ENCODE measurements around the gene SOX15.

SOX15 gene

DNA sequence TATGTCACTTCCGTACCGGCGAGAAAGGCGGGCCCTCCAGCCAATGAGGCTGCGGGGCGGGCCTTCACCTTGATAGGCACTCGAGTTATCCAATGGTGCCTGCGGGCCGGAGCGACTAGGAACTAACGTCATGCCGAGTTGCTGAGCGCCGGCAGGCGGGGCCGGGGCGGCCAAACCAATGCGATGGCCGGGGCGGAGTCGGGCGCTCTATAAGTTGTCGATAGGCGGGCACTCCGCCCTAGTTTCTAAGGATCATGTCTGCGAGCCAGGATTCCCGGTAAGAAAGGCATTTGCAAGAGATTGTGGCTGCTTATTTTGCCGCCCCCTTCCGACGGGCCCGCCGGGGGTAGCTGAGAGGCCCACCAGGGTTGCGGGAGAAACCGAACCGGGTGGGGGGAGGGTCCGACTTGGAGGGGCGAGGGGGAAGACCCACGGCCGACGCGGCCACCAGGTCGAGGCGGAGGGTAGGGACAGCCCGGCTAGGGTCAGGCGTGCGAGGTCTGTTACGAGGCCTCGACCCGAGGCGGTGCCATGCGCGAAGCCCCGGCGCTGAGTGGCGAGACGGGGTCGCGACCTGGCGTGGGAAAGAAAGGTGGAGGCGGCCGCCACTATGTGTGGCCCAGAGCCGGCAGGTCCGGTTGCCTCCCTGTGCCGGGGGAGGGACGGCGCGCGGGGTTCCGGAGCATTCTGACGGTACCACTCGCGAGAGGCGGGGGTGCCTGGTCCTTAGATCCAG lies 17.1 kb downstream of the SOX15 start (continued):
- TF ChIP-seq ZBTB21 (tag by site-specific recombination; IDR thresholded peaks at IDR 0.05) (peak; percentile 92), ZNF239 (tag by site-specific recombination; IDR thresholded peaks at IDR 0.05) (no peak), ZBTB6 (tag by site-specific recombination; IDR thresholded peaks at IDR 0.05) (no peak), ZBTB8A (tag by site-specific recombination; IDR thresholded peaks at IDR 0.05) (0 out of 2 replicates have a peak, but pooled peaks have one; percentile 5), ZNF521 (tag by site-specific recombination; IDR thresholded peaks at IDR 0.05) (no peak), ZNF624 (tag by site-specific recombination; IDR thresholded peaks at IDR 0.05) (0 out of 2 replicates have a peak, but pooled peaks have one; percentile 69), ZNF791 (tag by site-specific recombination; IDR thresholded peaks at IDR 0.05) (no peak), ZNF324 (tag by site-specific recombination; IDR thresholded peaks at IDR 0.05) (peak; percentile 56; the same call in 1 of the 2 replicates), SP3 (tag by site-specific recombination; IDR thresholded peaks at IDR 0.05) (peak; percentile 94), SP2 (tag by site-specific recombination; IDR thresholded peaks at IDR 0.05) (peak; percentile 97), ZBTB1 (tag by site-specific recombination; IDR thresholded peaks at IDR 0.05) (no peak), ZNF580 (tag by site-specific recombination; IDR thresholded peaks at IDR 0.05) (no peak; the same call in none of the 2 replicates), KLF10 (tag by site-specific recombination; IDR thresholded peaks at IDR 0.05) (peak; percentile 21; the same call in 1 of the 2 replicates), ZNF548 (tag by site-specific recombination; IDR thresholded peaks at IDR 0.05) (no peak), TRIM28 (IDR thresholded peaks at IDR 0.05; ENCODE audit: borderline replicate concordance, low read length) (no peak), KLF8 (tag by site-specific recombination; IDR thresholded peaks at IDR 0.05) (peak; percentile 67), ZNF629 (tag by site-specific recombination; IDR thresholded peaks at IDR 0.05) (peak; percentile 98), ZNF423 (tag by site-specific recombination; IDR thresholded peaks at IDR 0.05) (0 out of 2 replicates have a peak, but pooled peaks have one; percentile 15), EGR2 (tag by site-specific recombination; IDR thresholded peaks at IDR 0.05; ENCODE audit: low read depth) (no peak; the same call in 1 of the 2 replicates), ZNF510 (tag by site-specific recombination; IDR thresholded peaks at IDR 0.05; ENCODE audit: insufficient replicate concordance) (no peak), GLI4 (tag by site-specific recombination; IDR thresholded peaks at IDR 0.05) (peak; percentile 91), ZNF311 (tag by site-specific recombination; IDR thresholded peaks at IDR 0.05; ENCODE audit: borderline replicate concordance) (no peak)
- TF ChIP-seq, protein P1, sequence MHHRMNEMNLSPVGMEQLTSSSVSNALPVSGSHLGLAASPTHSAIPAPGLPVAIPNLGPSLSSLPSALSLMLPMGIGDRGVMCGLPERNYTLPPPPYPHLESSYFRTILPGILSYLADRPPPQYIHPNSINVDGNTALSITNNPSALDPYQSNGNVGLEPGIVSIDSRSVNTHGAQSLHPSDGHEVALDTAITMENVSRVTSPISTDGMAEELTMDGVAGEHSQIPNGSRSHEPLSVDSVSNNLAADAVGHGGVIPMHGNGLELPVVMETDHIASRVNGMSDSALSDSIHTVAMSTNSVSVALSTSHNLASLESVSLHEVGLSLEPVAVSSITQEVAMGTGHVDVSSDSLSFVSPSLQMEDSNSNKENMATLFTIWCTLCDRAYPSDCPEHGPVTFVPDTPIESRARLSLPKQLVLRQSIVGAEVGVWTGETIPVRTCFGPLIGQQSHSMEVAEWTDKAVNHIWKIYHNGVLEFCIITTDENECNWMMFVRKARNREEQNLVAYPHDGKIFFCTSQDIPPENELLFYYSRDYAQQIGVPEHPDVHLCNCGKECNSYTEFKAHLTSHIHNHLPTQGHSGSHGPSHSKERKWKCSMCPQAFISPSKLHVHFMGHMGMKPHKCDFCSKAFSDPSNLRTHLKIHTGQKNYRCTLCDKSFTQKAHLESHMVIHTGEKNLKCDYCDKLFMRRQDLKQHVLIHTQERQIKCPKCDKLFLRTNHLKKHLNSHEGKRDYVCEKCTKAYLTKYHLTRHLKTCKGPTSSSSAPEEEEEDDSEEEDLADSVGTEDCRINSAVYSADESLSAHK (tag by site-specific recombination; IDR thresholded peaks at IDR 0.05) = no peak
- TF ChIP-seq, protein P2, sequence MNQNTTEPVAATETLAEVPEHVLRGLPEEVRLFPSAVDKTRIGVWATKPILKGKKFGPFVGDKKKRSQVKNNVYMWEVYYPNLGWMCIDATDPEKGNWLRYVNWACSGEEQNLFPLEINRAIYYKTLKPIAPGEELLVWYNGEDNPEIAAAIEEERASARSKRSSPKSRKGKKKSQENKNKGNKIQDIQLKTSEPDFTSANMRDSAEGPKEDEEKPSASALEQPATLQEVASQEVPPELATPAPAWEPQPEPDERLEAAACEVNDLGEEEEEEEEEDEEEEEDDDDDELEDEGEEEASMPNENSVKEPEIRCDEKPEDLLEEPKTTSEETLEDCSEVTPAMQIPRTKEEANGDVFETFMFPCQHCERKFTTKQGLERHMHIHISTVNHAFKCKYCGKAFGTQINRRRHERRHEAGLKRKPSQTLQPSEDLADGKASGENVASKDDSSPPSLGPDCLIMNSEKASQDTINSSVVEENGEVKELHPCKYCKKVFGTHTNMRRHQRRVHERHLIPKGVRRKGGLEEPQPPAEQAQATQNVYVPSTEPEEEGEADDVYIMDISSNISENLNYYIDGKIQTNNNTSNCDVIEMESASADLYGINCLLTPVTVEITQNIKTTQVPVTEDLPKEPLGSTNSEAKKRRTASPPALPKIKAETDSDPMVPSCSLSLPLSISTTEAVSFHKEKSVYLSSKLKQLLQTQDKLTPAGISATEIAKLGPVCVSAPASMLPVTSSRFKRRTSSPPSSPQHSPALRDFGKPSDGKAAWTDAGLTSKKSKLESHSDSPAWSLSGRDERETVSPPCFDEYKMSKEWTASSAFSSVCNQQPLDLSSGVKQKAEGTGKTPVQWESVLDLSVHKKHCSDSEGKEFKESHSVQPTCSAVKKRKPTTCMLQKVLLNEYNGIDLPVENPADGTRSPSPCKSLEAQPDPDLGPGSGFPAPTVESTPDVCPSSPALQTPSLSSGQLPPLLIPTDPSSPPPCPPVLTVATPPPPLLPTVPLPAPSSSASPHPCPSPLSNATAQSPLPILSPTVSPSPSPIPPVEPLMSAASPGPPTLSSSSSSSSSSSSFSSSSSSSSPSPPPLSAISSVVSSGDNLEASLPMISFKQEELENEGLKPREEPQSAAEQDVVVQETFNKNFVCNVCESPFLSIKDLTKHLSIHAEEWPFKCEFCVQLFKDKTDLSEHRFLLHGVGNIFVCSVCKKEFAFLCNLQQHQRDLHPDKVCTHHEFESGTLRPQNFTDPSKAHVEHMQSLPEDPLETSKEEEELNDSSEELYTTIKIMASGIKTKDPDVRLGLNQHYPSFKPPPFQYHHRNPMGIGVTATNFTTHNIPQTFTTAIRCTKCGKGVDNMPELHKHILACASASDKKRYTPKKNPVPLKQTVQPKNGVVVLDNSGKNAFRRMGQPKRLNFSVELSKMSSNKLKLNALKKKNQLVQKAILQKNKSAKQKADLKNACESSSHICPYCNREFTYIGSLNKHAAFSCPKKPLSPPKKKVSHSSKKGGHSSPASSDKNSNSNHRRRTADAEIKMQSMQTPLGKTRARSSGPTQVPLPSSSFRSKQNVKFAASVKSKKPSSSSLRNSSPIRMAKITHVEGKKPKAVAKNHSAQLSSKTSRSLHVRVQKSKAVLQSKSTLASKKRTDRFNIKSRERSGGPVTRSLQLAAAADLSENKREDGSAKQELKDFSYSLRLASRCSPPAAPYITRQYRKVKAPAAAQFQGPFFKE (tag by site-specific recombination; IDR thresholded peaks at IDR 0.05; ENCODE audit: borderline replicate concordance) = 0 out of 2 replicates have a peak, but pooled peaks have one; percentile 17
- TF ChIP-seq, protein P3, sequence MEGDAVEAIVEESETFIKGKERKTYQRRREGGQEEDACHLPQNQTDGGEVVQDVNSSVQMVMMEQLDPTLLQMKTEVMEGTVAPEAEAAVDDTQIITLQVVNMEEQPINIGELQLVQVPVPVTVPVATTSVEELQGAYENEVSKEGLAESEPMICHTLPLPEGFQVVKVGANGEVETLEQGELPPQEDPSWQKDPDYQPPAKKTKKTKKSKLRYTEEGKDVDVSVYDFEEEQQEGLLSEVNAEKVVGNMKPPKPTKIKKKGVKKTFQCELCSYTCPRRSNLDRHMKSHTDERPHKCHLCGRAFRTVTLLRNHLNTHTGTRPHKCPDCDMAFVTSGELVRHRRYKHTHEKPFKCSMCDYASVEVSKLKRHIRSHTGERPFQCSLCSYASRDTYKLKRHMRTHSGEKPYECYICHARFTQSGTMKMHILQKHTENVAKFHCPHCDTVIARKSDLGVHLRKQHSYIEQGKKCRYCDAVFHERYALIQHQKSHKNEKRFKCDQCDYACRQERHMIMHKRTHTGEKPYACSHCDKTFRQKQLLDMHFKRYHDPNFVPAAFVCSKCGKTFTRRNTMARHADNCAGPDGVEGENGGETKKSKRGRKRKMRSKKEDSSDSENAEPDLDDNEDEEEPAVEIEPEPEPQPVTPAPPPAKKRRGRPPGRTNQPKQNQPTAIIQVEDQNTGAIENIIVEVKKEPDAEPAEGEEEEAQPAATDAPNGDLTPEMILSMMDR (tag by site-specific recombination; IDR thresholded peaks at IDR 0.05) = 0 out of 2 replicates have a peak, but pooled peaks have one; percentile 38
- TF ChIP-seq, protein P4, sequence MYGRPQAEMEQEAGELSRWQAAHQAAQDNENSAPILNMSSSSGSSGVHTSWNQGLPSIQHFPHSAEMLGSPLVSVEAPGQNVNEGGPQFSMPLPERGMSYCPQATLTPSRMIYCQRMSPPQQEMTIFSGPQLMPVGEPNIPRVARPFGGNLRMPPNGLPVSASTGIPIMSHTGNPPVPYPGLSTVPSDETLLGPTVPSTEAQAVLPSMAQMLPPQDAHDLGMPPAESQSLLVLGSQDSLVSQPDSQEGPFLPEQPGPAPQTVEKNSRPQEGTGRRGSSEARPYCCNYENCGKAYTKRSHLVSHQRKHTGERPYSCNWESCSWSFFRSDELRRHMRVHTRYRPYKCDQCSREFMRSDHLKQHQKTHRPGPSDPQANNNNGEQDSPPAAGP (tag by site-specific recombination; IDR thresholded peaks at IDR 0.05) = peak; percentile 25; the same call in 1 of the 2 replicates
